Kidney (tissue), 14 donors: ENCODE measurements around the gene PFDN5. TPM values are rescaled to one million over a fixed set of nuclear protein-coding genes. Genes with fewer than 3 reads are reported as not detected.

Experiments
- DNase-seq, 5 donors: peaks; one replicate each; pipeline ENCODE4 v3.0.0-alpha.2; 2013 to 2020
- FAIRE-seq: peaks from 2 replicates; lab custom pipeline; 2012; peaks lifted over from hg19 to GRCh38; lab: Jason Lieb, UNC
- H3K27ac ChIP-seq, 2 donors: one replicate each; pipeline ENCODE4 v1.7.0; 2013; ENCODE audit warnings: low read depth in 2 of 2, low read length in 2 of 2, inconsistent platforms in 1 of 2
- H3K27me3 ChIP-seq: one replicate; pipeline ENCODE4 v1.7.1; 2013; ENCODE audit warnings: low read length, inconsistent platforms; ENCODE audit not compliant: control insufficient read depth, insufficient read depth
- H3K36me3 ChIP-seq, 3 donors: one replicate each; pipeline versions ENCODE4 v1.7.0 to v1.7.1; 2013; ENCODE audit warnings: low read length in 3 of 3, control low read depth in 1 of 3, inconsistent platforms in 1 of 3; ENCODE audit not compliant: insufficient read depth in 3 of 3, control insufficient read depth in 2 of 3
- H3K4me1 ChIP-seq, 3 donors: one replicate each; pipeline versions ENCODE4 v1.7.0 to v1.7.1; 2013; ENCODE audit warnings: low read length in 3 of 3, inconsistent platforms in 1 of 3, low read depth in 1 of 3; ENCODE audit not compliant: control insufficient read depth in 2 of 3, insufficient read depth in 2 of 3
- H3K4me3 ChIP-seq, 3 donors: one replicate each; pipeline versions ENCODE4 v1.7.0 to v1.8.1; 2013; ENCODE audit warnings: low read length in 3 of 3, control low read depth in 1 of 3, inconsistent platforms in 1 of 3
- H3K9ac ChIP-seq, 3 donors: one replicate each; pipeline versions ENCODE4 v1.7.0 to v1.7.1; 2013; ENCODE audit warnings: low read length in 3 of 3, control low read depth in 1 of 3, inconsistent platforms in 1 of 3
- H3K9me3 ChIP-seq, 3 donors: one replicate each; pipeline versions ENCODE4 v1.7.0 to v1.7.1; 2013; ENCODE audit warnings: low read length in 3 of 3, control low read depth in 1 of 3, inconsistent platforms in 1 of 3; ENCODE audit not compliant: control insufficient read depth in 2 of 3, insufficient read depth in 1 of 3
- intact Hi-C: fragments of 100-400 bp; cut with DNase I; formaldehyde crosslinking; loops from one replicate; pipeline ENCODE4 v1.11.1; 2022
- polyA plus RNA-seq: library from polyadenylated mRNA; stranded (reverse); fragments of 350-450 nt; fragmentation: Illumina TruSeq; extraction: RNeasy Lipid Tissue Mini Kit (QIAGEN cat#74804); gene quantifications from one replicate; pipeline ENCODE4 v1.2.3, GENCODE V29; 2014; ENCODE audit warnings: low read depth, low replicate concordance; ENCODE audit not compliant: insufficient read depth
- total RNA-seq: library from RNA; stranded (reverse); fragmentation: NEBNext Ultra II Directional; extraction: Animal tissue kit (Norgen Biotek cat#: 25700); gene quantifications from one replicate; pipeline ENCODE4 v1.2.1, GENCODE V29; 2021
- TF ChIP-seq, protein P1 (sequence below): IDR thresholded peaks from 3 replicates; pipeline ENCODE4 v1.5.1; 2012; ENCODE audit warnings: mild to moderate bottlenecking, moderate library complexity, borderline replicate concordance; ENCODE audit not compliant: insufficient read depth; ENCODE audit errors: extremely low read depth
- donor health status: control.
- donor health status: control.
- donor health status: control.
- donor health status: control.
- donor health status: control.
- donor health status: DM: yes; HTN: yes; CAD: no.
- donor health status: Normal renal cell carcinoma (clear cell type).

Gene PFDN5
- total and polyA plus RNA-seq, 2 donors from 2014 or later, result 439 to 1,405 TPM

DNA sequence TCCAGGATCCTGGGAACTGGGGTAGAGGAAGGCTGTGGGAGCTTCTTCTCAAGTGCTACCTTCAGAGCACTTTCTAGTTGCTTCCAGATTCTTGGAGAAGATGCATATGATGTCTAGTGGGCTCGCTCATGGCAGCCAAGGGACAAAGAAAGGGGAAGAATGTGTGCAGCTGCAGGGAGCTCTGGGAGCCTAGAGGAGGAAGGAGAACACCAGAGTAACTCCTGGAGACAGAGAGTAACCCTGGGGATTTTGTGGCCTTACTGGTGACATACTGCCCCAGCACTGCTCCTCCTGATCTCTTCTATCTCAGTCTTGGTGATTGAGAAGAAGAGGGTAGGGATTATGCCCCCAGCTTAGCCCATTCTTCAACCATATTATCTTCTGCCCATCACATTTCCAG, 51.1 kb downstream of the PFDN5 start:
- Histone ChIP-seq H3K27me3 (no peaks in the 10 kb centered on the region), H3K4me3 (no peak overlapping the region), H3K36me3 (no peaks in the 10 kb centered on the region), H3K9me3 (no peaks in the 10 kb centered on the region), H3K9ac (no peak overlapping the region), H3K27ac (no peak overlapping the region), H3K4me1 (peaks cover 0 to 12% (median 0%) of the 10 kb centered on the region in 3 donors)
- FAIRE-seq (no peak), DNase-seq (no peak)
- TF ChIP-seq, protein P1, sequence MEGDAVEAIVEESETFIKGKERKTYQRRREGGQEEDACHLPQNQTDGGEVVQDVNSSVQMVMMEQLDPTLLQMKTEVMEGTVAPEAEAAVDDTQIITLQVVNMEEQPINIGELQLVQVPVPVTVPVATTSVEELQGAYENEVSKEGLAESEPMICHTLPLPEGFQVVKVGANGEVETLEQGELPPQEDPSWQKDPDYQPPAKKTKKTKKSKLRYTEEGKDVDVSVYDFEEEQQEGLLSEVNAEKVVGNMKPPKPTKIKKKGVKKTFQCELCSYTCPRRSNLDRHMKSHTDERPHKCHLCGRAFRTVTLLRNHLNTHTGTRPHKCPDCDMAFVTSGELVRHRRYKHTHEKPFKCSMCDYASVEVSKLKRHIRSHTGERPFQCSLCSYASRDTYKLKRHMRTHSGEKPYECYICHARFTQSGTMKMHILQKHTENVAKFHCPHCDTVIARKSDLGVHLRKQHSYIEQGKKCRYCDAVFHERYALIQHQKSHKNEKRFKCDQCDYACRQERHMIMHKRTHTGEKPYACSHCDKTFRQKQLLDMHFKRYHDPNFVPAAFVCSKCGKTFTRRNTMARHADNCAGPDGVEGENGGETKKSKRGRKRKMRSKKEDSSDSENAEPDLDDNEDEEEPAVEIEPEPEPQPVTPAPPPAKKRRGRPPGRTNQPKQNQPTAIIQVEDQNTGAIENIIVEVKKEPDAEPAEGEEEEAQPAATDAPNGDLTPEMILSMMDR, result no peak
- intact Hi-C loops, result no loop called here

DNA sequence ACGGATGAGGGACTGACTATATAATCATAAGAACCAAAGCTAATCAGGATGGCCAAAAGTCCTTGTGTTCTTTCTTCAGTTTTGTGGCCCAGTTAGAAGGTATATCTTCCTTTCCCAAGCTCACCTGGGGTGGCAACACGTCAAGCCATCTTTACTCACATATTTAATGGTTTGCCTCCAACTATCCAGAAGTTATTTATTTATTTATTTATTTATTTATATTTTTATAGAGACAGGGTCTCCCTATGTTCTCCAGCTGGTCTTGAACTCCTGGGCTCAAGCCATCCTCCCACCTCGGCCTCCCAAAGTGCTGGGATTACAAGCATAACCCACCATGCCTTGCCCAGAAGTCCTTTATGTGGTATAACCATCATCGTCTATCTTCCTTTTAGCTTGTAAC, 52.6 kb downstream of the PFDN5 start:
- Histone ChIP-seq H3K27me3 (no peaks in the 10 kb centered on the region), H3K27ac (no peak overlapping the region), H3K4me1 (peaks cover 0 to 12% (median 3%) of the 10 kb centered on the region in 3 donors), H3K9me3 (no peaks in the 10 kb centered on the region), H3K4me3 (no peak overlapping the region), H3K9ac (no peak overlapping the region), H3K36me3 (no peaks in the 10 kb centered on the region)
- no peak for DNase-seq
- TF ChIP-seq, protein P1, result no peak
- FAIRE-seq, result no peak
- intact Hi-C loops, result no loop called here

Other genes with a start within 250 kb of the PFDN5 start
- gene TNS2, start 245.5 kb upstream of the PFDN5 start, total RNA-seq, result 179 TPM
- gene TNS2, start 245.5 kb upstream of the PFDN5 start, polyA plus RNA-seq, result 90.1 TPM
- 72.3 TPM for gene SPRYD3, start 216.2 kb upstream of the PFDN5 start, total RNA-seq
- gene SPRYD3, start 216.2 kb upstream of the PFDN5 start, polyA plus RNA-seq, result 40.0 TPM
- gene IGFBP6, start 197.9 kb upstream of the PFDN5 start, total RNA-seq, result 203 TPM
- gene IGFBP6, start 197.9 kb upstream of the PFDN5 start, polyA plus RNA-seq, result 57.3 TPM
- 0.19 TPM for gene SOAT2, start 192.1 kb upstream of the PFDN5 start, total RNA-seq
- gene SOAT2, start 192.1 kb upstream of the PFDN5 start, polyA plus RNA-seq, result 0.26 TPM
- 58.3 TPM for gene ZNF740, start 114.8 kb upstream of the PFDN5 start, total RNA-seq
- 11.1 TPM for gene ZNF740, start 114.8 kb upstream of the PFDN5 start, polyA plus RNA-seq
- gene CSAD, start 114.6 kb upstream of the PFDN5 start, total RNA-seq, result 39.1 TPM
- 24.0 TPM for gene CSAD, start 114.6 kb upstream of the PFDN5 start, polyA plus RNA-seq
- gene ITGB7, start 88.3 kb upstream of the PFDN5 start, total RNA-seq, result 14.5 TPM
- 11.0 TPM for gene ITGB7, start 88.3 kb upstream of the PFDN5 start, polyA plus RNA-seq
- gene RARG, start 63.3 kb upstream of the PFDN5 start, total RNA-seq, result 34.1 TPM
- 13.2 TPM for gene RARG, start 63.3 kb upstream of the PFDN5 start, polyA plus RNA-seq
- 1.5 TPM for gene ESPL1, start 27.2 kb upstream of the PFDN5 start, total RNA-seq
- gene ESPL1, start 27.2 kb upstream of the PFDN5 start, polyA plus RNA-seq, result 2.9 TPM
- 49.0 TPM for gene MYG1, start 4.2 kb downstream of the PFDN5 start, total RNA-seq
- gene MYG1, start 4.2 kb downstream of the PFDN5 start, polyA plus RNA-seq, result 105 TPM
- gene AAAS, start 26.1 kb downstream of the PFDN5 start, total RNA-seq, result 46.2 TPM
- 43.4 TPM for gene AAAS, start 26.1 kb downstream of the PFDN5 start, polyA plus RNA-seq
- gene SP7, start 40.8 kb downstream of the PFDN5 start, total RNA-seq, result not detected
- not detected for gene SP7, start 40.8 kb downstream of the PFDN5 start, polyA plus RNA-seq
- 126 TPM for gene SP1, start 84.6 kb downstream of the PFDN5 start, total RNA-seq
- 15.1 TPM for gene SP1, start 84.6 kb downstream of the PFDN5 start, polyA plus RNA-seq
- gene AMHR2, start 128.3 kb downstream of the PFDN5 start, total RNA-seq, result not detected
- gene AMHR2, start 128.3 kb downstream of the PFDN5 start, polyA plus RNA-seq, result not detected
- gene PRR13, start 146.2 kb downstream of the PFDN5 start, total RNA-seq, result 226 TPM
- gene PRR13, start 146.2 kb downstream of the PFDN5 start, polyA plus RNA-seq, result 889 TPM
- gene PCBP2, start 156.6 kb downstream of the PFDN5 start, total RNA-seq, result 732 TPM
- gene PCBP2, start 156.6 kb downstream of the PFDN5 start, polyA plus RNA-seq, result 597 TPM
- 21.8 TPM for gene MAP3K12, start 203.9 kb downstream of the PFDN5 start, total RNA-seq
- 15.2 TPM for gene MAP3K12, start 203.9 kb downstream of the PFDN5 start, polyA plus RNA-seq
- gene TARBP2, start 205.7 kb downstream of the PFDN5 start, total RNA-seq, result 32.5 TPM
- 36.3 TPM for gene TARBP2, start 205.7 kb downstream of the PFDN5 start, polyA plus RNA-seq
- not detected for gene NPFF, start 211.9 kb downstream of the PFDN5 start, total RNA-seq
- gene NPFF, start 211.9 kb downstream of the PFDN5 start, polyA plus RNA-seq, result 1.3 TPM